HG03442 (cell line): Measurements from ENCODE around the gene MXD3.
A peak's percentile ranks its signal among the peaks of the same experiment; 100 is the strongest.
"Not testable (repeated sequence)": the region's sequence is repeated elsewhere in the genome, so short reads cannot be mapped to it uniquely, and the experiment has no call there.

Source experiments
- ATAC-seq: cut with Tn5 transposase; IDR thresholded peaks from one replicate; pipeline ENCODE4 v1.9.1; 2021; ENCODE audit warnings: mild to moderate bottlenecking, moderate library complexity; ENCODE audit not compliant: unreplicated experiment

The MXD3 gene, protein sequence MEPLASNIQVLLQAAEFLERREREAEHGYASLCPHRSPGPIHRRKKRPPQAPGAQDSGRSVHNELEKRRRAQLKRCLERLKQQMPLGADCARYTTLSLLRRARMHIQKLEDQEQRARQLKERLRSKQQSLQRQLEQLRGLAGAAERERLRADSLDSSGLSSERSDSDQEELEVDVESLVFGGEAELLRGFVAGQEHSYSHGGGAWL

DNA sequence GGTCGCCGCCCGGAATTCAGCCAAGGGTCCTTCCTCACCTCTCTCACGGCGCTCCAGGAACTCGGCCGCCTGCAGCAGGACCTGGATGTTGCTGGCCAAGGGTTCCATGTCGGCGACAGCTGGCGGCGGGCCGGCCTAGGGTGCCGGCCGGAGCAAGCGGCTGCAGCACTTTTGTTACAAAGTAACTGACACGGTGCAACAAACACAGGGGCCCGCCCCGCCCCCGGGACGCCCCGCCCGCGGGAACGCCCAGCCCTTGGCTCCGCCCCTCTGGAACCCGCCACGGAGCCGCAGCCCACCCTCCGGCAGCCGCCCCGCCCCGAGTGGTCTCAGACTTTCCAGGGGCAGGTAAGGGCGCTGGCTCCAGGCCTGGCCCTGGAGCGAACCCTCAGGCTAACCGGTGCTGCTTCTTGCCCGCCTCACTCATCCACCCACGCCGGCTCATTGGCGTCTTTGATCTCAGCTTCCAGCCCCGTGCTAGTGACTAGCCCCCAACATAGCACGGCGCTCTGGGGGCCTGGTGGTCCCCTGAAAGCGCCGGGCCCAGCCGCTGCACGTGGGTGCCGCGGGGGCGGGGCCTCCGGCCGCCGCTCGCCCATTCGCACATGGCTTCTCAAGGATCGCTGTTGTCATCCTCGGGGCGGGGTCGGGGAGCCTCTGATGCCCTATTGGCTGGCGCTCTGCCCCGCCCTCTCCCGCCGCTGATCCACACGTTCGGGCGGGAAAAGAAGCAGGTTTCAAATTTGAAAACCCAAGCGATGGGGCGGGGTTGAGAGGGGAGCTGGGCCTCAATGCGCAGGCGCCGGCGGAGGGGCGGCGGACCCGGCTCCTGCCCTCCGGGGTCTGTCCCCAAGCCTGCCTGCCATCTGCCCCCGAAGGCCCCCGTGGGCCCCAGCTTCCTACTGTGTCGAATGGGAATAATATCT is at the start of gene MXD3:
Gene MXD3 (minus strand): TSS at position 176 of the 926 bp plus-strand sequence. CDS start 68 bp downstream, at position 108.
- peak; percentile 76 for ATAC-seq

DNA sequence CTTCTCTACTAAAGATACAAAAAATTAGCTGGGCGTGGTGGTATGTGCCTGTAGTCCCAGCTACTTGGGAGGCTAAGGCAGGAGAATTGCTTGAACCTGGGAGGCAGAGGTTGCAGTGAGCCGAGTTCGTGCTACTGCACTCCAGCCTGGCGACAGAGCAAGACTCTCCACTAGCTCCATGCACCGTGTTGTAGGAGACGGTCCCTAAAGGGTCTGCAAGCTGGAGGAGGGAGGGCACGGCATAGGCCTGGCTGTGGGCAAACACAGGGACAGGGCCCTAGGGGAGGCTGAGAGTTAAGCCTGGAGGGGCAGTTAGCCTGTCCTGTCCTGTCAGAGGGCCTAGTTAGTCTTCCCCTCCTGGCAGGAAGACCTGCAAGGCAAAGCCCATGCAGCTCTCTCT is 49.0 kb upstream of the MXD3 start:
- ATAC-seq, result not testable (repeated sequence)

DNA sequence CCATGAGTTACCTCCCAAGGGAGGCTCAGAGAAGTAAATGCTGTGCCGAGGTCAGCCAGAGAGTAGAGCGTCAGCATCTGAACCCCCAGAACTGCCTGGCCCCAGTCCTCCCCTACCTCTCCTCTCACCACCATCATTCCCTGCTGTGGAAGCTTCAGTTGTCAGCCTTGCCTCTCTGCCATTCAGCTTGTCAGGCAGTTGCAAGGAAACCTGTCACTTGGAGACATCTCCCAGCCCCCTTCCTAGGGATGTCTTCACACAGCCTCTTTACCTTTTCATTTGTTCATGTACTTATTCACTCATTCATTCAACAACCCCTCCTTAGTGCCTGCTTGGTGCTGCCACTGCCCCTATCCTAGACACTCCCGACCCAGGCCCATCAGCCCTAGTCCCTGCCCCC is 48.2 kb upstream of the MXD3 start:
- no peak for ATAC-seq

DNA sequence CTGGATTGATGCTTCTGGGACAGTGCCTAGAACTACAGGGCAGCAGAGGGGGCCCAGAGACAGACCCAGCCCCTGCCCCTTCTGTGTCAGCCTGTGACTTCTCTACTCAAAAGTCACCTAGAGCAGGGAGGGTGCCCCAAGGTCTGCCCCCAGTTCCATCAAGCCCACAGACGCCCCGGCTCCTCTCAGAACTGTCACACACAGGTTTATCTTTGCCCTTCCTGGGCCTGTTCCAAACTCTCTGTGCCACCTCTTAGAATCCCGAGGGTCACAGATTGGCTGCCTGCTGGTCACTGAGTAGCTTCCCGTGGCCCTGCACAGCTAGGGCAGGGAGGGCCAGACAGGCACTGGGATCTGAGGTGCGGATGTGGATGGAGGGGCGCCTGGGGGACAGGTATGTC is 47.8 kb upstream of the MXD3 start:
- no peak for ATAC-seq

DNA sequence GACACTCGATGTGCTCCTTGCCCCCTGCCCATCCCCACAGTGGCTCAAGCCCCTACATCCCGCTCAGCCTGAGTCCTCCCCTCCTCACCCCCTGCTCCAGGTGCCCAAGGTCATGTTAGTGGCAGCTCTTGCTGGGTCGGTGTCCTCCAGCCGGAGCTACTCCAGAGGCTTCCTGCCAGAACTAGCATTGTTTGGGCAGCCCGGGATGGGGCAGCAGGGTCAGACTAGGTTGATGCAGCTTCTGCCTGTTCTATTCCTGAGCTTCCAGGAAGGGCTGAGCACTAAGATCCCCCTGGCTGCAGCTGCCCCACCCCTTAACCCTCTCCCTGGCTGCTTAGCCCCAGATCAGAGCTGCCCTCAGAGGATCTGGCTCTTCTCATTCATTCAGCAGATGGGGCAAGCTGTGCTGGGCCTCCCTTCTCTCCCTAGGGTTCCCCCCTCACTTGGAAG is 46.7 kb upstream of the MXD3 start:
- no peak for ATAC-seq

DNA sequence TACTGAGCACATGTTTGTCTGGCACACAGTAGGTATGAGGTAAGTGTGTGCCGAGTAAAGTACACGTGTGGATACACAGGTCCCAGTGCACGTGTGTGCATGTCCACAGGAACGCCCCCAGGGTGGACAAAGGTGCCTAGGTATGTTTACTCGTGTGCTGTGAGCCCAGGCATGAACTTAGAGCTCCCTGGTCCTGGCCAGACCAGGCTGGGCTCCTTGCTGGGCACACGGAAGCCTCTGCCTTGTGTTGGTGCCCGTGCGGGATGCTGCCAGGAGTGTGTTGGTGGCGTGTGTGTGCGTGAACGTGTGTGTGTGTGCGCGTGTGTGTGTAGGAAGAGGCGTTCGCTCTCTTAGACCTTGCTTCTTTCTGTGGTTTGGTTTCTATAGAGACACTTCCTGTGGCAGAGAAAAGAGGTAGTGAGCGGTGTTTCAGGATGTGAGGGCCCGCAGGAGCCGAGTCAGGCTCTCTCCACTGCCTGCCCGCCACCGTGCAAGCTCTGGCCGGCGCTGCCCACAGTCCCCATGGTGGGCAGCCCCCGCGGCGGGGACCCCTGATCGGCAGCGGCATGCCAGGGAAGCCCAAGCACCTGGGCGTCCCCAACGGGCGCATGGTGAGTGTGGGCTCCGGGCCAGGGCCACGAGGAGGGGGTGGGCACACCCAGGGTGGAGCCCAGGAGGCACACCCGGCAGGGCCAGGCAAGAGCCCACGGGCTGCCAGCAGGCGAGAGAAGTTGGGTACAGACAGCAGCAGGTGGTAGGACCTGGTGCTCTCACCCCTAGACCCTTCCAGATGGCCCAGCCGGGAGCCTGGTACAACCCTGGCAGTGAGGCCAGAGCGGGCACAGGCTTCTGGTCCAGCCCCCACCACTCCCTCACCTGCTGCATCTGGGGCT is 46.0 kb upstream of the MXD3 start, which contains the start of gene RGS14:
Gene RGS14 (plus strand): TSS at position 466 of the 893 bp plus-strand sequence. CDS start 101 bp downstream, at position 567.
- peak; percentile 88 for ATAC-seq

DNA sequence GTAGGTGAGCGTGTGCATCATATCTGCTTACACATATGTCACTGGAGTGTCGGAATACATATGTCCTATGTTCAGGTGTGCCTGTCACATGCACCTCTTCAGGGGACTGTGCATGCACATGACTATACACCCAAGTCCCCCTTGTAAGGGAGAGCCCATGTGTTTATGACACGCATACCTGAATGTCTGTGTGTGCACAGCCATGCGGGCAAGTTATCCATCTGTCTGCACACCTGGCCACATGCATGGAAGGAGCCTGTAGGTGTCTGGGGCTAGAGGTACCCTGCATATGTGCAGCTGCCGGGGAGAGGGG is 45.4 kb upstream of the MXD3 start:
- no peak for ATAC-seq

DNA sequence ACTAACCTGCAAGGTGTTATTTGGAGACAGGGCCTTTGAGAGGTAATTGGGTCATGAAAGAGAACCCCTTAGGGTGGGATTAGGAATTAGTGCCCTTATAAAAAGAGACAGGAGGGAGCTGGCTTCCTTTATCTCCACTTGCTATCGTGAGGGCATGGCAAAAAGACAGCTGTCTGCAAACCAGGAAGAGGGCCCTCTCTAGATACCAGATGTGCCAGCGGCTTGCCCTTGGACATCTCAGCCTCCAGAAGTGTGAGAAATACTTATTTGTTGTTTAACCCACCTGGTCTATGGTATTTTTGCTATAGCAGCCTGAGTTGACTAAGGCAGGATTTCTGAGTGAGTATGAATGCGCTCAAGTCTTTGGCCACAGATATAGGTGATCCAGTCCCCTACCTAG is 45.0 kb upstream of the MXD3 start:
- no peak for ATAC-seq

DNA sequence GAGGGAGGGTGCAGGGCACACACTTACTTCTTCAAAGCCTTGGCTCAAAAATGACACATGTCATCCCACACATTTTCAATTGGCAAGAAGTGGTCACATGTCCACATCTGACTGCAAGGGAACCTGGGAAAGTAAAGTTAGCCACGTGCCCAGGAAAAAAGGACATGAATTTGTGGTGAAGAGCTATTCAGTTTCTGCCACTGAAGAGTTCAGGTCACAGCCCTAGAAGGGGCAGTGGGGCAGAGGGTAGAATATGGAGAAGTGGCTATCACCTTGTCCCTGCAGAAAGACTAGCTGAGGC is 44.1 kb upstream of the MXD3 start:
- ATAC-seq, result no peak

DNA sequence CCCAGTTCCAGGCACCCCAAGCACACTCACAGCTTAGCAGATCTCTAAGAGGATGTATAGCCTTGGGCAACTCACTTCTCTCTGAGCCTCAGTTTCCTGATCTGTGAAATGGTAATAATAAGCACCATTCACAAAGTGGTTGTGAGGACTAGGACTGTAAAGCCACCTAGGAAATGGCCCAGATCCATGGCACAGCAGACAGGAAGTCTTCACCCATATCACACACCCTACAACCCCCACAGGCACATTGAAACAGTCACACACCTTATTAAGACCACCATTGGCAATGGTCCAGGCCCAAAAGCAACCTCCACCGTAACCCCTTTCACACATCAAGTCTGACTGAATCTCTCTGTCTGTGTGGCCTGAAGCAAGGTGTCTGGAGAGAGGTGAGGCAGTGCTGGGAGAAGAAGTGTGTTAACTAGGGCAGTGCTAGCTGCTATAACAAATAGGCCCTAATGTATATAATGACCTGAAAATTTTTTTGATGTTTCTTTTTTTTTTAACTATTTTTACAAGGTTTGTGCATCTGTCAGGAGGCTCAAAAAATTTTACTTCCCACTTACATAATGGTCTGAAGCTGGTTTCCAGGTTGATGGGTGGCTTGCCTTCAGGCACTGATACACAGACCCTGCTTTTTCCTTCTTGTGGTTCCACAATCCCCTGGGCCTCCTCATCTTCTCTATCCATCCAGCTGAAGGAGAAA is 43.6 kb upstream of the MXD3 start:
- ATAC-seq, result no peak

DNA sequence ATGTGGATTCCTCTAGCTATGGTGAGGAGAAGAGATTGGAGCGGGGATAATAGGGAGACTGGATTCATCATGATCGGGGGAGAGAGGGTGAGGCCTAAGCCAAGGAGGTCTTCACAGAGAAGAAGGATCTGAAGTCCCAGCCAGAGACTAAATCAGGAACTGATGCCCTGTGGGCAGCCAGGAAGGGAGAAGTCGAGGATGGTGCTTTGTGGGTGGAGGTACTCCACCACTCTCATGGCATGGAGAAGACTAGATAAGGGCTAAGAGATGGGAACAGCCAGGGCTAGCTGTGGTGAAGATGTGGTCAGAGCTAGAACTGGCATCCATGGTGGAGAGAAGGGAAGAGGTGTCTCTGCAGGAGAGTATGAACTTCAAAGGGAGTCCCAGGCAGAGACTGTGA is 43.0 kb upstream of the MXD3 start:
- ATAC-seq, result no peak

DNA sequence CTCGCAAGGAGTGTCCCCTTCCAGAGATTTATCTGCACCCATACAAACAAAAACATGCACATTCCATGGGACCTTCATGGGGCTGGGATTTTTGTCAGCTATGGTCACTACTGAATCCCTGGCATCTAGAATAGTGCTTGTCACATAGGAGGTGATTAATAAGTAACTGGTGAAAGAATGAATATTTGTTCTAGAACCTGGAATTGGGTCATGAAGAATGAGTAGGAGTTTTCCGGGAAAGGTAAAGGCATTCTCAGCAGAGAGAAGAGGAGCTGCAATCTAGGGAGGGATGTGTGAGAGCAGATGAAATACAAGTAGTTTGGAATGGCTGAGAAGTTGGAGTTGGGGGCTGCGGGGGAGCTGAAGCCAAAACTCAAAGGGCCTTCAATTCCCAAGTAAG is 42.6 kb upstream of the MXD3 start:
- no peak for ATAC-seq

DNA sequence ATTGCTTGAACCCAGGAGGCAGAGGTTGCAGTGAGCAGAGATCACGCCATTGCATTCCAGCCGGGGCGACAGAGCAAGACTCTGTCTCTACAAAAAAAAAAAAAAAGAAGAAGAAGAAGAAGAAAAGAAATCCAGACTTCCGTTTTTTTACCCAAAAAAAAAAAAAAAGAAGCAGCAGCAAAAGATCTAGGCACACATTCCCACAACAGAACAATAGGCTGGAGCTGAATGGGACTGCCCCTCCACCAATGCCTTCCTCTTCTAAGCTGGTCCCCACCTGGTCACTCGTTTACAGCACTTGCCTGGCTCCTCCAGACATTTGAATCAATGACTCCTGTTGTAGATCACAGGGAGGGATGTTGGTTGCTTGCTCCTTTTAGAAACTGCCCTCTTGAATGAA is 41.4 kb upstream of the MXD3 start:
- ATAC-seq, result no peak

DNA sequence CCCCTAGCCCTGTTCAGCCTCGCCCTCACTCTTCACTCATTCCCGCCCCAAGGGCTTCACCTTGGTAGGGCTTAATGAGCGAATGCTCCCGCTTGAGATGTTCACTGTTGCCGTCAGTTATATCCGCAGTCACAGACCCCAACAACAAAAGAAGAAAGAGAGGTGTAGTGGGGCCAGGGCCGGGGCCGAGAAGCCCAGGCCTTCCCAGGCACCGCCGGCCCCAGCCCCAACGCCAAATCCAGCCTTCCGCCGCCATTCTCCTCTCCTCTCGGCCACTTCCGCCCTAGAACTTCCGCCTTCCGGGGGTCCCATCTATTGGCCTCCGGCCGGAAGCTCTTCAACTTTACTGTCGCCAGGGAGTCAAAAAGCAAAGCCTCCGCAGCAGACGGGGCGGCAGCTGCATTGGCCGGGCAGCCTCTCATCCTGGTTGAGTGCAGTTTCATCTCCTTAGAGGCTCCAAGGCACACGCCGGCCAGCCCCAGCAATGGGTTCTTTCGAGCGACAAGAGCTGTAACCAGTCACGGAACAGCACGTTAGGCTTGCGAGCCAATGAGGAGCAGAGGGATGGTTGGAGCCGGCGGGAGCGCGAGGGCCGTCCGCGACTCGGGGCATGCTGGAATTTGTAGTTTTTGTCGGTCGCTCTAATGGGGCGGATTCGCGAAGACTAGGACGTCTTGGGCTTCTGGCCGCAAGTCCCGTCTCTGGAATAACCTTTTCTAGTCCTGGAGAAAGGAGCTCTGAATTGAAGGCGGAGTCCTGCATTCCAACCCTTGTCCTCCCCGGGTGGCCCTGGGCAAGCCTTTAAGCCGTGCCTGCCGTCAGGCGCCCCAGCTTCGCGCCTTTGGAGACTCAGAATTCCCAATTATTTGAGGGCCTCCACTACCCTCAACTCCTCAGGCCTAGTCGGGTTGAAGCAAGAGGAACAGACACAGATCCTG is 40.0 kb upstream of the MXD3 start, which contains the start of gene LMAN2:
Gene LMAN2 (minus strand): TSS at position 277 of the 938 bp plus-strand sequence. CDS start 21 bp downstream, at position 256.
- peak; percentile 95 for ATAC-seq

DNA sequence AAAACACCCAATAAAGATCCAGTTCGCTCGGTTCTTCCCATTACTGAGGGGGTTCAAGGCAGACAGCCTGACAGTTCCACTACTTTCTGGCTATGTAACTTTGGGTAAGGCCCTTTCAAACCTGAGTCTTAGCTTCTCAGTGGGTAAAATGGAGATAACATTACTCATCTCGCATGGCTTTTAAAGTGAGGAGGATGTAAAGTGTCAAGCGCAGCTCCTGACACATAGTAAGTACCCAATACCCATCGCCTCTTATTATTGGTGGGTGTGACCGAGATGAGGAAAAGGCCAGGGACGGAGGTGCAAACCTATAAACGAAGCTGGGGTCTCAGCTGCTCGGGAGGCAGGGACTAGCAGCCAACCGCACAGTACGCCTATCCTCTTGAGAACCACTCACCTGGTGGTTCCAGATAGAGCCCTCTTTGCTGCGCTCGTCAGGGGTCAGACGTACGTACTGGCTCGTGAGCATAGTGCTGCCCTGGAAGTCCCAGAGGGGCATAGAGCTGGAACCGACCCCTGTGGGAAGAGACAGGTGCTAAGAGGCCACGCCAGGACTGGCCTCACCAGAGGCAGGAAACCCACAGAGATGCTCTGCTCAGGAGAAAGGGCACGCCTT is 39.2 kb upstream of the MXD3 start:
- peak; percentile 11 for ATAC-seq

DNA sequence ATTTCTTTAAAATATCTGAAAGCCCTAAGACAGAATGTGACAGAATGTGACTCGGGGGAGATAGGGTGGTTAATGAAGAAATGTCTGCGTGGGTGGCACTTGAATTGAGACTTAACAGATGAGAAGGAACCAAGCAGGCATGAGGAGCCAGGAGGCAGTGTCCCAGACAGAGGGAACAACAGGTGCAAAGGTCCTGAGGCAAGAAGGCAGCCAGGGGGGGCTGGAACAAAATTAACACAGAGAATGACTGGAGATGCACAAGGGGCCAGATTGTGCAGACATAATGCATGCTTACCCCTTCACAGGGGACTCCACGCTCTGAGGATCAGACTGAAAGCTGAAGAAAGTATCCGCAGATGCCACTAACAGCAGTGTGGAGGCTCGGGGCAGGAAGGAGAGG is 38.1 kb upstream of the MXD3 start:
- ATAC-seq, result no peak

DNA sequence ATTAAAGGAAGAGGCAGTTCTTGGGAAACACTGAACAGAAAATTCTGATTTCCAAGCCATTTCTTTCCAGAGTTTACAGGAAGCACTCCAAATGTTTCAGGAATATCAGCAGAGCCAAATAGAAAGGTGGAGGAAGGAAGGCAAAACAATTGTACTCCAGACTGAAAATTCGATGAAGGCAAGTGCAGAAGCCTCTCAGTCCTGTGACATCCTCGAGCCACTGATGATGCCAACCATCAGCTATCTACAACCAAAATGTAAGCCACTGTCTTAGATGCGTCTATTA is 37.6 kb upstream of the MXD3 start:
- no peak for ATAC-seq

DNA sequence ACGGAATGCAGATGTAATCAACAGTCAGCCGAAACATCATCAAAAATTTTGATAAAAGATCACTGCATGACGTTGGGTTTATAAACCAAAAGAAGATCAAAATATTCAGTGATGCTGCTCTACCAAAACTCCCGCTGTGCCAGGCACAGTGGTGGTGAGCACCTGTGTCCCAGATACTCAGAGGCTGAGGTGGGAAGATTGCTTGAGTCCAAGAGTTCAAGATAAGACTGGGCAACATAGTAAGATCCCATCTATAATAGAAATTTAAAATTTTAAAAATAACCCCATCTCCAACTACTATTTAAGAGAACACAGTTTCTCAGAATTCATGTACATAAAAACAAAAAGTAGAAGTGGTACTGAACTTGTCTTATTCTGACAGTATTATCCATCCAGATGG is 36.0 kb upstream of the MXD3 start:
- no peak for ATAC-seq

DNA sequence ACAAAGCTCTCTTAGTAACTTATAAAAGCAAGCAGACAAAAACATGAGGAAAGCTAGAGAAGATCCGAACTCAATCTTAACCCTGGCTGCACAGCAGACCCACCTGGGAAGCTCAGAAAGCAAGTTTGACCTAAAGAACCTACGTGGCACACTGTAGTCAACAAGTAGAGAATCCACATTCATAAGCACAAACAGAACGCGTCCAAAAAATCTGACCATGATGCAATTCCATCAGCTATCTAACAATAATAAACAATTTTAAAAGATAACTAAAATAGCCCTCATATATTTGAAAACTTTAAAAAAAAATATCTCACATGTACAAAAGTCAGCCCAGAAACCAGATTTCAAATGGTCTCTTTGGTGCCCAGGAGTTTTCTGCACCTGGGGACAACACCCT is 35.1 kb upstream of the MXD3 start:
- ATAC-seq, result no peak
